ENCODE measurements around the gene IQSEC1.

Gene IQSEC1

DNA sequence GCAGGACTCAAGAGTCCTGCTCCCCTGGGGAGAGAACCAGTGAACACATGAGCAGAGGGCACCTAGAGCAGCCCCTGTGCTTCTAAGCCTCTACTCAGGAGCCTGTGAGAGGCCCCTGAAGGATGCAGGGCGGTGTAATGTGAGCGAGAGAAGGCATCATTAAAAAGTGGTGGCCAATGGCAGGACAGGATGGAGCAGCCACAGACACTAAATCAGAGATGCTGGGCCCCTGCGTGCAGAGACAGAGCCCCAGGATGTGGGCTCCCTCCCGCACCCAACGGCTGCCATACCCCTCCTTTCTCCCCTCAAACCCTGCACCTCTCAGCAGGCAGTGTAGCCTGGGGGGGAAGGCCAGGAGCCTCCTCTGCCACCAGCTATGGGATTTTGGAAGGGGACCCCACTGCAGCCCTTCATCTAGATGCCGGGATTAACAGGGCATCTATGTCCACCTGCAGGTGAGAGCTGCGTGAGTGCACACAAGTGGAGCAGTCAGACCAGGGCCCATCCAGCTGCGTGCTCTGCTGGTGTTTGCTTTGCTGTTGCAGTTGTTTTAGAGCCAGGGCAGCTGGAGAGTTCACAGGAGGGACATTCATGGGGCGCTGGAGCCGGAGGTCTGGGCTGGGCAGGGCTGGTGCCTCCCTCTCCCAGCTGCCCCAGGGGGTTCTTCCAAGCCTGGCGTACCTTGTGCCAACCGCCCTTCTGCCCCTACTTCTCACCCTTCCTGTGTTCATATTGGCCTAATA lies 5.1 kb upstream of the IQSEC1 start:
- DNase-seq (ENCODE audit: extremely low read depth, low read depth), result no peak
- TF ChIP-seq, protein P1, sequence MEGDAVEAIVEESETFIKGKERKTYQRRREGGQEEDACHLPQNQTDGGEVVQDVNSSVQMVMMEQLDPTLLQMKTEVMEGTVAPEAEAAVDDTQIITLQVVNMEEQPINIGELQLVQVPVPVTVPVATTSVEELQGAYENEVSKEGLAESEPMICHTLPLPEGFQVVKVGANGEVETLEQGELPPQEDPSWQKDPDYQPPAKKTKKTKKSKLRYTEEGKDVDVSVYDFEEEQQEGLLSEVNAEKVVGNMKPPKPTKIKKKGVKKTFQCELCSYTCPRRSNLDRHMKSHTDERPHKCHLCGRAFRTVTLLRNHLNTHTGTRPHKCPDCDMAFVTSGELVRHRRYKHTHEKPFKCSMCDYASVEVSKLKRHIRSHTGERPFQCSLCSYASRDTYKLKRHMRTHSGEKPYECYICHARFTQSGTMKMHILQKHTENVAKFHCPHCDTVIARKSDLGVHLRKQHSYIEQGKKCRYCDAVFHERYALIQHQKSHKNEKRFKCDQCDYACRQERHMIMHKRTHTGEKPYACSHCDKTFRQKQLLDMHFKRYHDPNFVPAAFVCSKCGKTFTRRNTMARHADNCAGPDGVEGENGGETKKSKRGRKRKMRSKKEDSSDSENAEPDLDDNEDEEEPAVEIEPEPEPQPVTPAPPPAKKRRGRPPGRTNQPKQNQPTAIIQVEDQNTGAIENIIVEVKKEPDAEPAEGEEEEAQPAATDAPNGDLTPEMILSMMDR (IDR thresholded peaks at IDR 0.05; ENCODE audit: low read depth, low read length), result no peak

DNA sequence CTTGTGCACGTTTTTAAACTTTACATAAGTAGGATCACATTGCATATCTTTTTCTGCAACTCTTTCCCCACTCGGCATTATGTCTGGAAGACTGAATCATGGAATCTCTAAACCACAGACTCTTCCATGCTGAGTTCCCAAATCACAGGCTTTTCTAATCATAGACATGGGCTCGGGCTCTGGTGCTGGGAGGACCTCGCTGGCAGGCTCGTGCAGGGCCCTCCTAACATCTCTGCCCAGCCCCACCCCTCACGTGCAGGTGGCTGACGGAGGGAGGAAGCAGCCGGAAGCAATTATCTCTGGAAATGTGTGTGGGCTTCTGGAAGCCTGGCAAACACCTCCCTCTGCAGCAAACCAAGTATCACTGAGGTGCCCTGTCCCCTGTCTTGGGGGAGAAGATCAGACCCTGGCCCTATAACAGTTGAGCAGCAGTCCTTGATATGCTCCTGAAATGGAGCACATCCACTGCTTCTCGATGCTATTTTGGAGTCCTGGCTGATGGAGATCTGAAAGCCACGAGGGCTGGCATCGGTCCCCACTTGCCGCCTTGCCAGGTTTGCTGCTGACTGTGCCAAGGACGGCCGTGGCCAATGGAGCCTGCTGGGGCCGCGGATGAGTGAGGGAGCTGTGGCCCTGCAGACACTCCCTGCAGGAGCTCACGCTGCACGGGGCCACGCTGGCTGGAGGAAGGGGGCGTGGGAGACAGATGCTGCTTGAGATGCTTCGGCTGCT lies 4.4 kb upstream of the IQSEC1 start:
- DNase-seq (ENCODE audit: extremely low read depth, low read depth), result peak; percentile 57
- TF ChIP-seq, protein P1 (IDR thresholded peaks at IDR 0.05; ENCODE audit: low read depth, low read length), result no peak

DNA sequence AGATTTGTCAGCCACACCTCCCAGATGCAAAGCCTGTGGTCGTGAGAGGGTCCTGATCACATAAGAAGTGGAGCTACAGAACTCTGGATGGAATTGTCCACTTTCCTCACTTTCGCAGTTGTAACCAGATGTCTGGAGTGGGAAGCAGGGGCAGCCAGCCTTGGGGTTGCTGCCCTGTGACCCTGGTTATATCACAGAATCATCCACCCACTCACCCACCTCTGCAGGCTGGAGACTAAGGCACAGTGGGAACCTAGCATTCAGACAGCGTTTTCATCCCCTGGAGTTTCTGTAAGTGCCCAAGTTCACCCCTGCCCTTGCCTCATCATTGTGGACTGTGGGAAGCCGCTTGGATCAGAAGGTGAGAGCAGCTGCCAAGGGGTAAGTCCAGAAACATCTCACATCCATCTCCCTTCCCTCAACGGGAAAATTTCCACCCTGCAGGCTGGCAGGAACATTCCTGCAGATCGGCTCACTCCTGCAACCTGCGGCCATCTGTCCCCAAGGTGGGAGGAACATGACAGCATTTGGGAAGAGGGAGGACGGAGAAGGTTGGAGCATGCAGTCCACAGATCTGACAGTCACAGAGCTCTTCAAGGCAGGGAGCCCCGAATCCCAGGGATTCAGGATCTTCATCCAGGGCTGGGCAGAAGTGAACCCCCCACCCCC lies 2.9 kb upstream of the IQSEC1 start:
- TF ChIP-seq, protein P1 (IDR thresholded peaks at IDR 0.05; ENCODE audit: low read depth, low read length), result no peak
- no peak for DNase-seq (ENCODE audit: extremely low read depth, low read depth)

DNA sequence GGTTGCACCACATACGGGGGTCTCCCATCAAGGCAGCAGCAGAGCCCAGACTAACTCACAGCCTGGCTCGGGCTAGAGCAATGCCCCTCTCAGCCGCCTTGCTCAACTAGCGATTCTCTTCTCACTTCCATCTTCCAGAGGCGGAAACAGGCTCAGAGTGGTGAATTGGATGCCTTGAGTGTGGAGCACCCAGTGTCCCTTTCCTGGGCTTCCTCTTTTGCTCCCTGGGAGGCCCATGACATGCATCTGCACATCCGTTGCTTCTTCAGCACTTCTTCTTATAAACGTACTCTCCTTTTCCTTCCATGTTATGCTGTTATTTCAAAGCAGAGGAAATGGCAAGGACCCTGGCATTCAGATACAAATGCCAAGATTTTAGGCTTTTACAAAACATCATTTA lies 2.1 kb upstream of the IQSEC1 start:
- no peak for DNase-seq (ENCODE audit: extremely low read depth, low read depth)
- TF ChIP-seq, protein P1 (IDR thresholded peaks at IDR 0.05; ENCODE audit: low read depth, low read length), result no peak

- DNase-seq (ENCODE audit: extremely low read depth, low read depth), result no peak
Observed at GRCh38 chr3:13074006-13074375, 762 bp upstream of the IQSEC1 start.

GRCh38 chr3:13072600-13073325 lies 466 bp downstream of the IQSEC1 start:
- DNase-seq (ENCODE audit: extremely low read depth, low read depth), result no peak

More at GRCh38 chr3:13074006-13074375, 762 bp upstream of the IQSEC1 start:
- TF ChIP-seq, protein P1 (IDR thresholded peaks at IDR 0.05; ENCODE audit: low read depth, low read length), result no peak

More at GRCh38 chr3:13072600-13073325, 466 bp downstream of the IQSEC1 start:
- TF ChIP-seq, protein P1 (IDR thresholded peaks at IDR 0.05; ENCODE audit: low read depth, low read length), result no peak

Measured in AG09319 (cell line).